ENCODE measurements around the gene CASKIN2. TPM values are rescaled to one million over a fixed set of nuclear protein-coding genes. Genes with fewer than 3 reads are reported as not detected.
"Not testable (repeated sequence)": the region's sequence is repeated elsewhere in the genome, so short reads cannot be mapped to it uniquely, and the experiment has no call there.

CASKIN2 gene
- total RNA-seq, 2 donors from 2014 or later: 37.7 to 60.2 TPM

- ATAC-seq: no peak
- DNase-seq: no peak
- intact Hi-C loops (cut with DNase I): loop anchor here in 1 of 2 donors (10.0 kb wide), 1 partner anchor 55 kb away; the partner anchor contains the start of genes CASKIN2 and TSEN54
Observed at GRCh38 chr17:75459590-75460267, 55.6 kb downstream of the CASKIN2 start.

- DNase-seq (no peak), ATAC-seq (no peak)
- intact Hi-C loops (cut with DNase I): loop anchor here in 1 of 2 donors (10.0 kb wide), 1 partner anchor 56 kb away; the partner anchor contains the start of genes CASKIN2 and TSEN54
Observed at GRCh38 chr17:75459246-75459589, 56.1 kb downstream of the CASKIN2 start.

GRCh38 chr17:75457047-75457654, 58.2 kb downstream of the CASKIN2 start:
- ATAC-seq (peak; percentile 44 to 51), DNase-seq (peak; percentile 40)
- intact Hi-C loops (cut with DNase I): loop anchor here in 1 of 2 donors (10.0 kb wide), 1 partner anchor 58 kb away; the partner anchor contains the start of genes CASKIN2 and TSEN54

GRCh38 chr17:75456417-75457046, 58.8 kb downstream of the CASKIN2 start, which contains the start of gene TMEM94:
Gene TMEM94, plus strand, starts transcription at chr17:75456635. Its CDS starts 15,271 bp downstream, at chr17:75471906.
- DNase-seq: peak; percentile 95
- intact Hi-C loops (cut with DNase I): loop anchor here in 1 of 2 donors (10.0 kb wide), 1 partner anchor 58 kb away; the partner anchor contains the start of genes CASKIN2 and TSEN54
- peak; percentile 98 to 99 for ATAC-seq

GRCh38 chr17:75456039-75456416, 59.3 kb downstream of the CASKIN2 start:
- peak; percentile 50 for DNase-seq
- intact Hi-C loops (cut with DNase I): loop anchor here in 1 of 2 donors (10.0 kb wide), 1 partner anchor 59 kb away; the partner anchor contains the start of genes CASKIN2 and TSEN54
- peak; percentile 29 to 35 for ATAC-seq

DNA sequence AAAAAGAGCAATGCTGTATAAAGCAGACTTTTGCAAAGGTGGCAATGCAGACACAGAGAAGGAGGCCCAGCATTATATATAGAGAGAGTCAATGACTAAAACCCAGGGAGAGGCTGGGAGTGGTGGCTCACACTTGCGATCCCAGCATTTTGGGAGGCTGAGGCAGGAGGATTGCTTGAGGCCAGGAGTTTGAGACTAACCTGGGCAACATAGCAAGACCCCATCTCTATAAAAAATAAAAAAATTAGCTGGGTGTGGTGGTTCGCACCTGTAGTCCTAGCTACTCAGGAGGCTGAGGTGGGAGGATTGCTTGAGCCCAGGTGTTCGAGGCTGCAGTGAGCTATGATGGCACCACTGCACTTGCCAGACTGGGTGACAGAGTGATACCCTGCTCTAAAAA, 60.7 kb downstream of the CASKIN2 start:
- not testable (repeated sequence) for DNase-seq, ATAC-seq
- intact Hi-C loops (cut with DNase I): loop anchor here in 1 of 2 donors (10.0 kb wide), 1 partner anchor 60 kb away; the partner anchor contains the start of genes CASKIN2 and TSEN54

DNA sequence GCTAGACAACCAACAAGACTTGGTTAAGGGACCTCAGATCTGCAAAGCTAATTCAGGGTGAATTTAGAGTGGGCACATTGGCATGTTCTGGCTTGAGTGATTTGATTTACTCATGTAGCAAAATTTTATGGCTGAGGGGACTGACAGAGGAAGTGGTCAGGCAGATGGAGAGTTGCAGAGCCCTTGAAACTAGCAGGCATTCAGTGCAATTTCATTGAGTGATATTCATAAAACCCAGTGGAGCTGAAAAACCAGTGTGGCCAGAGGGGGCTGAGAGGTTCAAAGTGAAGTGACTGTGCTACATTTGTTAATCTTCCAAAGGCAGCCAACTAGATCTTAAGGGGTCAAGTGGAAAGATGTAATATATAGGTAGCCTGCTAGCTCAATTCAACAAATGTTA, 61.1 kb downstream of the CASKIN2 start:
- DNase-seq: no peak
- intact Hi-C loops (cut with DNase I): loop anchor here in 1 of 2 donors (10.0 kb wide), 1 partner anchor 61 kb away; the partner anchor contains the start of genes CASKIN2 and TSEN54
- no peak for ATAC-seq

DNA sequence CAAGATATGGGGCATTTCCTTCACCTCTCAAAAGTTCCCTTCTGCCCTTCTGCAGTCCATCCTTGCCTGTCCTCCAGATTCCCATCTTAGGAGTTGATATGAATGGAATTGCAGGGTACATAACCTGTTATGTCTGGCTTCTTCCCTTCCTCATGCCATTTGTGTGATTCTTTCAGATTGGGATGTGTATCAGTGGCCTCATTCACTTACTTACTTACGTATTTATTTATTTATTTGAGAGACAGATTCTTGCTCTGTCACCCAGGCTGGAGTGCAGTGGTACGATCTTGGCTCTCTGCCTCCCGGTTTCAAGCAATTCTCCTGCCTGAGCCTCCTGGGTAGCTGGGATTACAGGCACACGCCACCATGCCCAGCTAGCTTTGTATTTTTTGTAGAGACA, 65.1 kb downstream of the CASKIN2 start:
- DNase-seq (no peak), ATAC-seq (no peak)
- intact Hi-C loops (cut with DNase I): loop anchor here in 1 of 2 donors (10.0 kb wide), 1 partner anchor 65 kb away; the partner anchor contains the start of genes CASKIN2 and TSEN54

Small RNAs within 50 kb of the gene (microRNA-seq; reads per million reads assigned to microRNA genes)
- gene MIR6785: 0 reads per million in 2 donors

Other genes starting within 250 kb of the CASKIN2 start
- 10 to 100 TPM; 13.8 to 17.7 TPM for gene MIF4GD, start 244.3 kb downstream of the CASKIN2 start, total RNA-seq
- 10 to 100 TPM; 15.2 to 21.0 TPM for gene SLC25A19, start 226.1 kb downstream of the CASKIN2 start, total RNA-seq
- 100 to 1,000 TPM in 1 of 2 donors, 10 to 100 TPM in 1; 90.3 to 110 TPM for gene GRB2, start 109.9 kb downstream of the CASKIN2 start, total RNA-seq
- 10 to 100 TPM; 46.0 to 47.2 TPM for gene TMEM94, start 58.9 kb downstream of the CASKIN2 start, total RNA-seq
- 1 to 10 TPM; 9.0 to 9.5 TPM for gene TSEN54, start 991 bp upstream of the CASKIN2 start, total RNA-seq
- gene LLGL2, start 10.2 kb upstream of the CASKIN2 start, total RNA-seq: 1 to 10 TPM; 6.8 to 8.7 TPM
- 10 to 100 TPM; 61.5 to 88.4 TPM for gene MYO15B, start 72.3 kb upstream of the CASKIN2 start, total RNA-seq
- 10 to 100 TPM in 1 of 2 donors, 1 to 10 TPM in 1; 8.6 to 11.4 TPM for gene SMIM5, start 117.9 kb upstream of the CASKIN2 start, total RNA-seq
- gene RECQL5, start 151.6 kb upstream of the CASKIN2 start, total RNA-seq: 10 to 100 TPM; 11.3 to 15.5 TPM
- gene SAP30BP, start 151.8 kb upstream of the CASKIN2 start, total RNA-seq: 10 to 100 TPM; 47.2 to 59.6 TPM
- 10 to 100 TPM; 18.9 to 26.9 TPM for gene ITGB4, start 205.9 kb upstream of the CASKIN2 start, total RNA-seq
- 10 to 100 TPM; 22.0 to 22.9 TPM for gene GALK1, start 249.7 kb upstream of the CASKIN2 start, total RNA-seq

Measured in left cardiac atrium (tissue), 4 donors.